Muscle layer of duodenum (tissue), 2 donors: ENCODE measurements around the gene HTR4.
A peak's percentile ranks its signal among the peaks of the same experiment; 100 is the strongest.

Source experiments
- H3K27ac ChIP-seq: one replicate; pipeline ENCODE4 v1.7.0; 2013; ENCODE audit warnings: mild to moderate bottlenecking, low read length
- H3K27me3 ChIP-seq: one replicate; pipeline ENCODE4 v1.7.0; 2013; ENCODE audit warnings: low read depth, mild to moderate bottlenecking, control low read depth, low read length
- H3K36me3 ChIP-seq, 2 donors: one replicate each; pipeline ENCODE4 v1.7.0; 2013; ENCODE audit warnings: low read length in 2 of 2, control low read depth in 1 of 2, mild to moderate bottlenecking in 1 of 2; ENCODE audit not compliant: insufficient read depth in 2 of 2, control insufficient read depth in 1 of 2
- H3K4me1 ChIP-seq, 2 donors: one replicate each; pipeline ENCODE4 v1.7.0; 2013; ENCODE audit warnings: low read length in 2 of 2, mild to moderate bottlenecking in 2 of 2, control low read depth in 1 of 2, moderate library complexity in 1 of 2; ENCODE audit not compliant: insufficient read depth in 2 of 2, control insufficient read depth in 1 of 2
- H3K4me3 ChIP-seq, 2 donors: one replicate each; pipeline ENCODE4 v1.7.0; 2013; ENCODE audit warnings: low read length in 2 of 2, low read depth in 1 of 2, mild to moderate bottlenecking in 1 of 2
- H3K9me3 ChIP-seq, 2 donors: one replicate each; pipeline ENCODE4 v1.7.0; 2013; ENCODE audit warnings: low read length in 2 of 2, control low read depth in 1 of 2, mild to moderate bottlenecking in 1 of 2; ENCODE audit not compliant: control insufficient read depth in 1 of 2
- donor health status: healthy.

HTR4 gene

GRCh38 chr5:148659641-148660345 is 5.5 kb upstream of the HTR4 start:
- H3K4me1 ChIP-seq, result no peaks in the 10 kb centered on the region
- H3K9me3 ChIP-seq, result no peaks in the 10 kb centered on the region
- H3K27me3 ChIP-seq, result peaks cover 1% of the 10 kb centered on the region
- H3K4me3 ChIP-seq, result no peak overlapping the region
- H3K27ac ChIP-seq, result no peak overlapping the region
- no peaks in the 10 kb centered on the region for H3K36me3 ChIP-seq

- no peaks in the 10 kb centered on the region for H3K9me3 ChIP-seq
- peaks cover 0 to 8% of the 10 kb centered on the region in 2 donors for H3K4me1 ChIP-seq
- no peak overlapping the region for H3K27ac ChIP-seq
- H3K4me3 ChIP-seq, result peak overlapping the region in 1 of 2 donors; percentile 40
- no peaks in the 10 kb centered on the region for H3K36me3 ChIP-seq
- peaks cover 16% of the 10 kb centered on the region for H3K27me3 ChIP-seq
These were observed 964 bp downstream of the HTR4 start for GRCh38 chr5:148653291-148653835.

DNA sequence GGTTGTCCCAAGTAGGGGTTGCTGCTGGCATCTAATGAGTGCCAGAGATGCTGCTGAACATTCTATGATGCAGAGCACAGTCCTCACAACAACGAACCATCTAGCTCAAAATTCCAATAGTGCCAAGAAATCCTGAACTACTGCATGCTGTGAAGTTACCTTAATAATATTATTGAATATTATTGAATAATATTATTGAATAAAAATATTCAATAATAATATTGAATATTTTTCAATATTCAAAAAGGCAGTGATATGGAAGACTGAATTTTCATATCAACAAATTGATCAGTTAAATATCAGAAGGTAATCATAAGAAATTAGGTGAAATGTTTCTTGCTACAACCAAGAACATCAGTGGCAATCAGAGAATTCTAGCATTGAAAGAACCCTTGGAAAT is 2.8 kb downstream of the HTR4 start:
- Histone ChIP-seq H3K36me3 (no peaks in the 10 kb centered on the region), H3K9me3 (no peaks in the 10 kb centered on the region), H3K27ac (no peak overlapping the region), H3K4me1 (peaks cover 0 to 8% of the 10 kb centered on the region in 2 donors), H3K27me3 (peaks cover 16% of the 10 kb centered on the region), H3K4me3 (no peak overlapping the region)

DNA sequence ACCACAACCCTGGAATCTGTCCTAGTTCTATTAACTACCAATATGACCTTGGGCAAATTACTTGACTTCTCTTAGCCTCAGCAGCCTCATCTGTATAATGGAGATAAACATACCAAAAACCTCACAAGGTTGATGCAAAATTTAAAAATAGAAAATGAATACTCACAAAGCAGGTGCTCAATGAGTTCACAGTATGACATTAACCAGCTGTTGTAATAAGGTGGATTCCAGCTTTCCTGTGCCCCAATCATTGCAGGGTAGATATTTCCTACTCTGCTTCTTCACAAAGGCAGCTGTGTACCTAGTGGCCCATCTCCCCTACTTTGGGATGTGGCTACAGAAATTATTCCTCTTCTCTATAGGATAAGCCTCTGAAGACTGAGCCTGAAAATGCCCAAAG is 8.8 kb downstream of the HTR4 start:
- Histone ChIP-seq H3K36me3 (no peaks in the 10 kb centered on the region), H3K9me3 (no peaks in the 10 kb centered on the region), H3K4me1 (peaks cover 0 to 4% of the 10 kb centered on the region in 2 donors), H3K27ac (no peak overlapping the region), H3K4me3 (no peak overlapping the region), H3K27me3 (no peaks in the 10 kb centered on the region)

DNA sequence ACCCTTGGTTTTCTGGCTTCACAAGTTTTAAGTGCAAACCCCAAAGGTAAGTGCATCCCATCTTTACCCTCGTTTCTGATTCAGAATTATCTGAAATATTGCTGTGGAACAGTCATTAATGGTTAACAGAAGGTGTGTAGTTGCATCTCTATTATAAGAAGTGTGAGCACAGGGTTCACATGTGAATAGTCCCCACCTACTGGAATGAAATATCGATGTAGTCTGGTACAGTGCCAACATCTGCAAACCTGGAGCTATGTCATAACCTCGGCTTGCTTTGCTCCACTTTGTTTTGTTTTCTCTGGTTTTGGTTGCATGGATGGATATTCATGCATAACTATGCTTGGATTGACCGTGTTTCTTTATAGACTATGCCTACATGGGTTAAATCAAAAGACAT is 12.6 kb downstream of the HTR4 start:
- Histone ChIP-seq H3K27me3 (no peaks in the 10 kb centered on the region), H3K27ac (no peak overlapping the region), H3K4me1 (peaks cover 0 to 4% of the 10 kb centered on the region in 2 donors), H3K4me3 (no peak overlapping the region), H3K9me3 (no peaks in the 10 kb centered on the region), H3K36me3 (no peaks in the 10 kb centered on the region)

GRCh38 chr5:148640471-148640870 is 13.9 kb downstream of the HTR4 start:
- Histone ChIP-seq H3K4me3 (no peak overlapping the region), H3K4me1 (peaks cover 0 to 4% of the 10 kb centered on the region in 2 donors), H3K9me3 (no peaks in the 10 kb centered on the region), H3K27me3 (no peaks in the 10 kb centered on the region), H3K27ac (no peak overlapping the region), H3K36me3 (no peaks in the 10 kb centered on the region)

- H3K9me3 ChIP-seq, result no peaks in the 10 kb centered on the region
- no peak overlapping the region for H3K4me3 ChIP-seq
- H3K4me1 ChIP-seq, result peaks cover 0 to 4% of the 10 kb centered on the region in 2 donors
- no peaks in the 10 kb centered on the region for H3K36me3 ChIP-seq
- no peak overlapping the region for H3K27ac ChIP-seq
- H3K27me3 ChIP-seq, result no peaks in the 10 kb centered on the region
These were observed 15.2 kb downstream of the HTR4 start for GRCh38 chr5:148639081-148639480.

DNA sequence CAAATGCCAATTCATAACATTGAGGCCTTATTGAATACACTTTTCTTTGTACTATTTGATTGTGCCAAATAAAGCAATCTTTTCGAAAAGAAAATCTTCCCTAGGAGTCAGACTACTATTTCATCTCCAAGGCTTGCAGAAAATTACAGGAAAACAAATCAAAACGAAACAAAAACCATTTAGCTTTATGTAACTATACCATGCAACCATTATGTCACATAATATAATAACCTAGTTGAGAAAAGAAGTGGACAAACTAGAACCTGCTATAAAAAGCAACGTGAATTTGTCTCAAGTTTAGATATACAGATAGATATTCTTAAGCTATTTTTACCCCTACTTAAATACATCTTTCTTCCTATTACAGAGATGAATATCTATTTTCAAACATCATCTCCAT is 18.0 kb downstream of the HTR4 start:
- H3K27ac ChIP-seq, result no peak overlapping the region
- no peaks in the 10 kb centered on the region for H3K36me3 ChIP-seq
- no peaks in the 10 kb centered on the region for H3K27me3 ChIP-seq
- no peaks in the 10 kb centered on the region for H3K9me3 ChIP-seq
- no peak overlapping the region for H3K4me3 ChIP-seq
- H3K4me1 ChIP-seq, result peaks cover 0 to 4% of the 10 kb centered on the region in 2 donors

- Histone ChIP-seq H3K4me1 (no peaks in the 10 kb centered on the region), H3K4me3 (no peak overlapping the region), H3K36me3 (no peaks in the 10 kb centered on the region), H3K27me3 (no peaks in the 10 kb centered on the region), H3K9me3 (no peaks in the 10 kb centered on the region), H3K27ac (no peak overlapping the region)
These were observed 18.8 kb downstream of the HTR4 start for GRCh38 chr5:148635321-148636083.

DNA sequence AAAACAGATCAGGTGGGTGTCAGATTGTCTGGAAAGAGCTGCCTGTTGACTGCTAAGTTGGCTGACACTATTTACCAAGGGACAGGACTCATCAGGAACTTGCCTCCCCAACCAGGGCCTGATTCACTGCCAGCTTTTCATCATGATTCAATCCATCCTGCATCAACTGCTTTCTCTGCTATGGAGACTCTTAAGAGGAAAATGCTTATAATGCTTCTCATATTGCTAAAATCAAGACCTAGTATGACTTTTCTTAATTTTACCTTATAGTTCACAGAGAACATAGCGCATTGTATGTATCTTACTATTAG is 21.3 kb downstream of the HTR4 start:
- no peak overlapping the region for H3K27ac ChIP-seq
- H3K36me3 ChIP-seq, result no peaks in the 10 kb centered on the region
- H3K9me3 ChIP-seq, result no peaks in the 10 kb centered on the region
- H3K27me3 ChIP-seq, result no peaks in the 10 kb centered on the region
- H3K4me3 ChIP-seq, result no peak overlapping the region
- H3K4me1 ChIP-seq, result no peaks in the 10 kb centered on the region

GRCh38 chr5:148632255-148633066 is 21.9 kb downstream of the HTR4 start:
- Histone ChIP-seq H3K4me3 (no peak overlapping the region), H3K27ac (no peak overlapping the region), H3K27me3 (no peaks in the 10 kb centered on the region), H3K36me3 (no peaks in the 10 kb centered on the region), H3K9me3 (no peaks in the 10 kb centered on the region), H3K4me1 (no peaks in the 10 kb centered on the region)
